ENCODE measurements around the gene RBMS1. TPM values are rescaled to one million over a fixed set of nuclear protein-coding genes. Genes with fewer than 3 reads are reported as not detected.

Gene RBMS1
- total RNA-seq, 1 experiment from 2014 or later: 77.5 TPM

DNA sequence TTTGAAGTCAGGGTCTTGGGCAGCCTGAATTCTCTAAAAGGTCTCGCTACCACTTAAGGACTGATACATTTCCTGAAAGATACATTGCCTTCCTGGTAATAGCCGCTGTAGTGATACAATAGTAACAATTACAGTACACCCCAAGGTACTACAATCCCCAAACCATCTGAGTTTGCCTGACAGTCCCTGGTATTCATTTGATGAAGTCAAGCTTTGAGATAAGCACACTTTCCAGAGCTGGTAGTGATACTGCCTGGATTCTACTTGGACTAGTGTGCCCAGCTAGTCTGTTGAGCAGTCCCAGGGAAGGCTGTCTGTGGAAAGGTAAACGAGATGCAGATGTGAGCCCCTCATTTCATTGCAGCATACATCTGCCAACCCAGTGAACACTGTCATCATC is 269.1 kb downstream of the RBMS1 start:
- Histone ChIP-seq H3K79me2 (ENCODE audit: insufficient read depth, low read length) (no peaks in the 10 kb centered on the region; the same call in 1 of the 2 replicates), H2BK12ac (ENCODE audit: insufficient read length, low read depth, low read length) (no peak overlapping the region), H4K20me1 (ENCODE audit: control insufficient read depth, insufficient read depth, insufficient read length) (no peaks in the 10 kb centered on the region), H2BK20ac (ENCODE audit: low read depth, low read length, poor library complexity, severe bottlenecking) (no peak overlapping the region), H2BK15ac (ENCODE audit: low read depth, low read length) (no peak overlapping the region), H3K23ac (ENCODE audit: insufficient read length, low read depth, low read length) (no peak overlapping the region), H3T11ph (ENCODE audit: low read length) (no peak overlapping the region), H3K4ac (ENCODE audit: low read depth, low read length) (no peak overlapping the region), H3K27me3 (ENCODE audit: insufficient read depth, low read length) (no peaks in the 10 kb centered on the region), H2AFZ (ENCODE audit: low read length) (no peak overlapping the region), H3K9me3 (ENCODE audit: control insufficient read depth, low read depth, low read length) (no peaks in the 10 kb centered on the region), H3K56ac (ENCODE audit: insufficient read length, low read depth, low read length) (no peak overlapping the region), H3K18ac (ENCODE audit: insufficient read length, low read depth, low read length) (no peak overlapping the region), H3K9ac (ENCODE audit: extremely low read depth, insufficient read length, low read length) (no peak overlapping the region), H3K27ac (ENCODE audit: insufficient read length, low read depth, low read length) (no peak overlapping the region), H3K14ac (ENCODE audit: insufficient read depth, low read length) (no peak overlapping the region), H3K79me1 (ENCODE audit: insufficient read depth, low read depth, low read length, poor library complexity, severe bottlenecking) (no peaks in the 10 kb centered on the region), H4K5ac (ENCODE audit: insufficient read length, low read depth, low read length) (no peak overlapping the region), H2BK120ac (ENCODE audit: low read depth, low read length, poor library complexity, severe bottlenecking) (no peak overlapping the region), H2BK5ac (ENCODE audit: insufficient read length, low read length) (no peak overlapping the region), H3K4me2 (ENCODE audit: insufficient read depth, insufficient read length, low read length) (no peak overlapping the region), H4K8ac (replicated peaks; ENCODE audit: insufficient read length, low read depth, low read length) (no peak overlapping the region), H3K4me1 (ENCODE audit: insufficient read depth, low read length) (peaks cover 7% of the 10 kb centered on the region; the same call in 1 of the 2 replicates), H4K91ac (ENCODE audit: insufficient read length, low read depth, low read length) (no peak overlapping the region), H2AK5ac (ENCODE audit: insufficient read length, low read length) (no peak overlapping the region), H3K23me2 (ENCODE audit: insufficient read length, low read depth, low read length, poor library complexity, severe bottlenecking) (no peaks in the 10 kb centered on the region)
- Mint-ChIP-seq H3K27ac (no peak overlapping the region), H3K27me3 (ENCODE audit: low read depth) (no peaks in the 10 kb centered on the region), H3K4me1 (peaks cover 12 to 17% of the 10 kb centered on the region in 2 experiments), H3K9me3 (no peaks in the 10 kb centered on the region), H3K4me3 (no peak overlapping the region), H3K36me3 (ENCODE audit: insufficient read depth in 1 of 3, low read depth in 3 of 3) (no peaks in the 10 kb centered on the region; a peak in 1 of 7 replicates)
- TF ChIP-seq, protein P1, sequence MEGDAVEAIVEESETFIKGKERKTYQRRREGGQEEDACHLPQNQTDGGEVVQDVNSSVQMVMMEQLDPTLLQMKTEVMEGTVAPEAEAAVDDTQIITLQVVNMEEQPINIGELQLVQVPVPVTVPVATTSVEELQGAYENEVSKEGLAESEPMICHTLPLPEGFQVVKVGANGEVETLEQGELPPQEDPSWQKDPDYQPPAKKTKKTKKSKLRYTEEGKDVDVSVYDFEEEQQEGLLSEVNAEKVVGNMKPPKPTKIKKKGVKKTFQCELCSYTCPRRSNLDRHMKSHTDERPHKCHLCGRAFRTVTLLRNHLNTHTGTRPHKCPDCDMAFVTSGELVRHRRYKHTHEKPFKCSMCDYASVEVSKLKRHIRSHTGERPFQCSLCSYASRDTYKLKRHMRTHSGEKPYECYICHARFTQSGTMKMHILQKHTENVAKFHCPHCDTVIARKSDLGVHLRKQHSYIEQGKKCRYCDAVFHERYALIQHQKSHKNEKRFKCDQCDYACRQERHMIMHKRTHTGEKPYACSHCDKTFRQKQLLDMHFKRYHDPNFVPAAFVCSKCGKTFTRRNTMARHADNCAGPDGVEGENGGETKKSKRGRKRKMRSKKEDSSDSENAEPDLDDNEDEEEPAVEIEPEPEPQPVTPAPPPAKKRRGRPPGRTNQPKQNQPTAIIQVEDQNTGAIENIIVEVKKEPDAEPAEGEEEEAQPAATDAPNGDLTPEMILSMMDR (conservative IDR thresholded peaks at IDR 0.05): no peak
- WGBS (ENCODE audit: extremely low coverage, insufficient read length, low lambda C conversion rate): no CpG with 5 or more reads among the region's 3 CpGs
- no peak for DNase-seq

All from H9 (cell line).